OCI-LY1 (cell line): Measurements from ENCODE around the gene TSHZ3.

Source experiments
- H2AFZ ChIP-seq: fragments of 200-600 bp; sonication (generic), shearing (Covaris generic); 2 replicates; pipeline ENCODE4 v1.6.0; 2014; ENCODE audit warnings: antibody characterized with exemption, mild to moderate bottlenecking, low read length
- H3F3A ChIP-seq: fragments of 200-600 bp; sonication (generic), shearing (Covaris generic); 2 replicates; pipeline ENCODE4 v1.6.0; 2014; ENCODE audit warnings: mild to moderate bottlenecking, antibody characterized with exemption, low read length, moderate library complexity; ENCODE audit not compliant: insufficient read depth
- H3K27ac ChIP-seq: fragments of 200-600 bp; sonication (generic); 2 replicates; pipeline ENCODE4 v1.5.1; 2014; ENCODE audit warnings: low read length, mixed run types, mild to moderate bottlenecking, low read depth; ENCODE audit not compliant: poor library complexity, severe bottlenecking
- H3K27me3 ChIP-seq: fragments of 200-600 bp; sonication (generic); 2 replicates; pipeline ENCODE4 v1.6.0; 2014; ENCODE audit warnings: antibody characterized with exemption, mild to moderate bottlenecking, low read length, moderate library complexity; ENCODE audit not compliant: insufficient read depth
- H3K36me3 ChIP-seq: fragments of 200-600 bp; sonication (generic); 2 replicates; pipeline ENCODE4 v1.6.1; 2014; ENCODE audit warnings: mild to moderate bottlenecking, antibody characterized with exemption, low read length, moderate library complexity, mixed read lengths; ENCODE audit not compliant: insufficient read depth
- H3K4me1 ChIP-seq: fragments of 200-600 bp; sonication (generic); 2 replicates; pipeline ENCODE4 v1.5.1; 2014; ENCODE audit warnings: mild to moderate bottlenecking, low read length, moderate library complexity; ENCODE audit not compliant: insufficient read depth, severe bottlenecking
- H3K4me2 ChIP-seq: fragments of 200-600 bp; sonication (generic), shearing (Covaris generic); 2 replicates; pipeline ENCODE4 v1.6.1; 2014; ENCODE audit warnings: low read length
- H3K4me3 ChIP-seq: fragments of 200-600 bp; sonication (generic); 2 replicates; pipeline ENCODE4 v1.5.1; 2014; ENCODE audit warnings: low read length, low read depth, mild to moderate bottlenecking, mixed read lengths; ENCODE audit not compliant: poor library complexity, severe bottlenecking
- H3K79me2 ChIP-seq: fragments of 200-600 bp; shearing (Covaris generic); 2 replicates; pipeline ENCODE4 v1.6.1; 2016; ENCODE audit warnings: mixed run types, low read length, mixed read lengths; ENCODE audit not compliant: insufficient read depth
- H3K9ac ChIP-seq: fragments of 200-600 bp; sonication (generic), shearing (Covaris generic); 2 replicates; pipeline ENCODE4 v1.6.1; 2014; ENCODE audit warnings: mild to moderate bottlenecking, low read length, mixed read lengths
- H3K9me2 ChIP-seq: fragments of 200-600 bp; sonication (generic), shearing (Covaris generic); 2 replicates; pipeline ENCODE4 v1.6.1; 2014; ENCODE audit warnings: low read depth, mild to moderate bottlenecking, low read length, mixed read lengths
- H3K9me3 ChIP-seq: fragments of 200-600 bp; shearing (Covaris generic); 2 replicates; pipeline ENCODE4 v1.6.1; 2014; ENCODE audit warnings: low read length, mixed read lengths
- H4K20me1 ChIP-seq: fragments of 200-600 bp; sonication (generic), shearing (Covaris generic); 2 replicates; pipeline ENCODE4 v1.6.0; 2016; ENCODE audit warnings: mild to moderate bottlenecking, low read length; ENCODE audit not compliant: insufficient read depth
- EZH2 ChIP-seq: fragments of 200-600 bp; sonication (generic), shearing (Covaris generic); IDR thresholded peaks from 2 replicates; pipeline ENCODE4 v1.8.0; 2017; ENCODE audit warnings: borderline replicate concordance, mixed run types, mild to moderate bottlenecking, antibody characterized with exemption, low read length, moderate library complexity, mixed read lengths
- TF ChIP-seq, protein P1 (sequence below): fragments of 200-600 bp; sonication (generic), shearing (Covaris generic); IDR thresholded peaks from 2 replicates; pipeline ENCODE4 v1.5.1; 2017; ENCODE audit warnings: mild to moderate bottlenecking, antibody characterized with exemption, low read length, moderate library complexity, mixed read lengths

TSHZ3 gene

GRCh38 chr19:31277516-31277915, 71.7 kb downstream of the TSHZ3 start:
- H3K27me3 ChIP-seq, result no peaks in the 10 kb centered on the region
- H3K79me2 ChIP-seq, result no peaks in the 10 kb centered on the region
- TF ChIP-seq, protein P1, sequence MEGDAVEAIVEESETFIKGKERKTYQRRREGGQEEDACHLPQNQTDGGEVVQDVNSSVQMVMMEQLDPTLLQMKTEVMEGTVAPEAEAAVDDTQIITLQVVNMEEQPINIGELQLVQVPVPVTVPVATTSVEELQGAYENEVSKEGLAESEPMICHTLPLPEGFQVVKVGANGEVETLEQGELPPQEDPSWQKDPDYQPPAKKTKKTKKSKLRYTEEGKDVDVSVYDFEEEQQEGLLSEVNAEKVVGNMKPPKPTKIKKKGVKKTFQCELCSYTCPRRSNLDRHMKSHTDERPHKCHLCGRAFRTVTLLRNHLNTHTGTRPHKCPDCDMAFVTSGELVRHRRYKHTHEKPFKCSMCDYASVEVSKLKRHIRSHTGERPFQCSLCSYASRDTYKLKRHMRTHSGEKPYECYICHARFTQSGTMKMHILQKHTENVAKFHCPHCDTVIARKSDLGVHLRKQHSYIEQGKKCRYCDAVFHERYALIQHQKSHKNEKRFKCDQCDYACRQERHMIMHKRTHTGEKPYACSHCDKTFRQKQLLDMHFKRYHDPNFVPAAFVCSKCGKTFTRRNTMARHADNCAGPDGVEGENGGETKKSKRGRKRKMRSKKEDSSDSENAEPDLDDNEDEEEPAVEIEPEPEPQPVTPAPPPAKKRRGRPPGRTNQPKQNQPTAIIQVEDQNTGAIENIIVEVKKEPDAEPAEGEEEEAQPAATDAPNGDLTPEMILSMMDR, result no peak
- no peak for TF ChIP-seq EZH2
- no peak overlapping the region for H3K4me3 ChIP-seq
- H3K4me1 ChIP-seq, result no peaks in the 10 kb centered on the region
- no peak overlapping the region for H3K9ac ChIP-seq
- H4K20me1 ChIP-seq, result no peaks in the 10 kb centered on the region
- no peak overlapping the region for H3K27ac ChIP-seq
- no peaks in the 10 kb centered on the region for H3K9me3 ChIP-seq
- H3K4me2 ChIP-seq, result no peak overlapping the region
- no peaks in the 10 kb centered on the region for H3F3A ChIP-seq
- no peaks in the 10 kb centered on the region for H3K36me3 ChIP-seq
- no peak overlapping the region for H2AFZ ChIP-seq
- no peaks in the 10 kb centered on the region for H3K9me2 ChIP-seq

- H3K36me3 ChIP-seq, result no peaks in the 10 kb centered on the region
- TF ChIP-seq EZH2, result no peak
- TF ChIP-seq, protein P1, result no peak
- H3K79me2 ChIP-seq, result no peaks in the 10 kb centered on the region
- H3K4me1 ChIP-seq, result no peaks in the 10 kb centered on the region
- H3F3A ChIP-seq, result no peaks in the 10 kb centered on the region
- no peak overlapping the region for H3K4me3 ChIP-seq
- no peaks in the 10 kb centered on the region for H4K20me1 ChIP-seq
- no peaks in the 10 kb centered on the region for H3K9me3 ChIP-seq
- no peak overlapping the region for H3K9ac ChIP-seq
- H3K27ac ChIP-seq, result no peak overlapping the region
- H3K27me3 ChIP-seq, result no peaks in the 10 kb centered on the region
- H2AFZ ChIP-seq, result no peak overlapping the region
- no peaks in the 10 kb centered on the region for H3K9me2 ChIP-seq
- no peak overlapping the region for H3K4me2 ChIP-seq
Observed at GRCh38 chr19:31276831-31277230, 72.4 kb downstream of the TSHZ3 start.

DNA sequence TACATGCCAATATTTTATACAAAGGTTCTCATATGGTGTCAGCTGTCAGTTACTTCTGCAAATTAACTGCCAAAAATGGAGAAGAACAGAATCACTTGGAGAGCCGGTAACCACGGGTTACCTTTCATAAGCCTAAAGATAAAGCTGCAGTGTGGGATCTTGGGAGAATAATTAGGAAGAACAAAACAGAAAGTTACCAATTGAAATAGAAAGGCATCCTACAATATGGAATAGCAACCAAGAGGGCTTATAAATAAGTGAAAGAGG, 74.2 kb downstream of the TSHZ3 start:
- Histone ChIP-seq H3K4me2 (no peak overlapping the region), H3K9me2 (no peaks in the 10 kb centered on the region), H3K4me3 (no peak overlapping the region), H3K9me3 (no peaks in the 10 kb centered on the region), H3F3A (no peaks in the 10 kb centered on the region), H3K4me1 (no peaks in the 10 kb centered on the region), H4K20me1 (no peaks in the 10 kb centered on the region), H3K27me3 (no peaks in the 10 kb centered on the region), H3K79me2 (no peaks in the 10 kb centered on the region), H3K36me3 (no peaks in the 10 kb centered on the region), H3K27ac (no peak overlapping the region), H2AFZ (no peak overlapping the region), H3K9ac (no peak overlapping the region)
- TF ChIP-seq, protein P1, result no peak
- no peak for TF ChIP-seq EZH2
